HG03280 (cell line): ENCODE measurements around the gene CRIP1.

Source experiments
- ATAC-seq: cut with Tn5 transposase; IDR thresholded peaks from one replicate; pipeline ENCODE4 v1.9.1; 2021; ENCODE audit warnings: mild to moderate bottlenecking, moderate library complexity; ENCODE audit not compliant: unreplicated experiment

Gene CRIP1, protein sequence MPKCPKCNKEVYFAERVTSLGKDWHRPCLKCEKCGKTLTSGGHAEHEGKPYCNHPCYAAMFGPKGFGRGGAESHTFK

DNA sequence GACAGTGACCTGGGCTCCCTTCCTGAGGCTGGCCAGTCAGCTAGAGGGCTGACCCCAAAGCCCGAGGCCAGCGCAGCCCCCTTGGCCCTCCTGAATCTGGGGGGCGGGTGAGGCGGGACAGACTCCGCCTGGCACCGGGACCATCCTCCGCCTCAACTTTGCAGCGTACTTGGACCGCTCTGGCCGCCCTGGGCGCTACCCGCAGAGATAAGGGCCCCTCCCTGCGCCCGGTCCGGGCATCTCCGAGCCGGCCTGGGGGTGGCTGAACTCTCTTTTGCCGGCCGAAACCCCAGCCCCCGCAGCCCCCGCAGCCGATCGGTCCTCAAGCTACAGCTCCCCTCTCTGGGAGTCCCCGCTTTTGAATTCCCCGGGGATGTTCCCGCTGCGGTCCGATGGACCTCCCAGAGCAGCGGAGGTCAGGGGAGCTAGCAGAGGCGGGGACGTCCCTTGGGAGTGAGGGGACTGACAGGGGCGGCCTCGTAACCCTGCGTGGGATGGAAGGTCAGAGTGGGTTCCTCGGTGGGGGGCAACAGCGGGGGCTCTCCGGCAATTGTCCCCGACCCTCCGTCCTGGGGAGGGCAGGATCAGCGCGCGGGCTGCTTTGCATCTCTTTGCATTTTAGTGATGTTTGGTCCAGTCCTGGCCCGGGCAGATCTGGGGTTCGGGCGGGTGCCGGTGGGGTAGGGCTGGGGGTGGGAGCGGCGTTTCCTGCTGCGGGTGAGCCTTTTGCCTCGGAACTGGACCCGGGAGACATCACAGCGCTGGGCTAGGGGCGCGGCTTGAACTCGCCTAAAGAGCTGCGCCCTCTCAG is at the start of gene CRIP1:
Gene CRIP1 (plus strand): TSS at position 724 of the 811 bp plus-strand sequence. CDS start 374 bp downstream, outside the sequence.
- no peak for ATAC-seq

DNA sequence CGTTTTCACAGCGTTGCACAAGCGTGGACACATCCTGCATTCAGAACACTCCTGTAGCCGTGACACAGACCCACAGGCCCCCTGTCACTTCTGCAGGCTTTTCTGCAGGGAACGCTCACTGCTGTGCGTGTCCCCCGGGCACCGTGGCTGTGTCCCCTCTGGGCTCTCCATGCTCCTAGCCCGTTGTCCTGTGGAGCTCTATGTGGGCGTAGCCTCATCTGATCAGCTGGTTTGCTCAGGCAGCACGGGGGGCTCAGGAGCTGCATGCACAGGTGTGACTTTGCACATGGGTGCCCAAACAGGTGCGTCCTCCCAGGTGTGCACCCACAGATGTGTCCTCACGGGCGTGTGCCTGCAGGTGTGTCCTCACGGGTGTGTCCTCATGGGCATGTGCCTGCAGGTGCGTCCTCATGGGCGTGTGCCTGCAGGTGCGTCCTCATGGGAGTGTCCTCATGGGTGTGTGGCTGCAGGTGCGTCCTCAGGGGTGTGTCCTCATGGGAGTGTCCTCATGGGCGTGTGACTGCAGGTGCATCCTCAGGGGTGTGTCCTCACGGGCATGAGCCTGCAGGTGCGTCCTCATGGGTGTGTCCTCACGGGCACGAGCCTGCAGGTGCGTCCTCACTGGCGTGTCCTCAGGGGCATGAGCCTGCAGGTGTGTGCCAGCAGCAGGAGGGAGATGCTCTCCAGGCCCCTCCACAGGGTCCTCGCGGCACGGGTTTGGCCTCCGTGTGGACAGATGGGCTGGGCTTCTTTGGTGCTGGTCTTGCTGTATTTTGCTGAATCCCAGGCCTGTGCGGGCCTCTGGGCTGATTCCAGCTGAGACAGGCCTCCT is 49.6 kb upstream of the CRIP1 start:
- ATAC-seq = no peak

DNA sequence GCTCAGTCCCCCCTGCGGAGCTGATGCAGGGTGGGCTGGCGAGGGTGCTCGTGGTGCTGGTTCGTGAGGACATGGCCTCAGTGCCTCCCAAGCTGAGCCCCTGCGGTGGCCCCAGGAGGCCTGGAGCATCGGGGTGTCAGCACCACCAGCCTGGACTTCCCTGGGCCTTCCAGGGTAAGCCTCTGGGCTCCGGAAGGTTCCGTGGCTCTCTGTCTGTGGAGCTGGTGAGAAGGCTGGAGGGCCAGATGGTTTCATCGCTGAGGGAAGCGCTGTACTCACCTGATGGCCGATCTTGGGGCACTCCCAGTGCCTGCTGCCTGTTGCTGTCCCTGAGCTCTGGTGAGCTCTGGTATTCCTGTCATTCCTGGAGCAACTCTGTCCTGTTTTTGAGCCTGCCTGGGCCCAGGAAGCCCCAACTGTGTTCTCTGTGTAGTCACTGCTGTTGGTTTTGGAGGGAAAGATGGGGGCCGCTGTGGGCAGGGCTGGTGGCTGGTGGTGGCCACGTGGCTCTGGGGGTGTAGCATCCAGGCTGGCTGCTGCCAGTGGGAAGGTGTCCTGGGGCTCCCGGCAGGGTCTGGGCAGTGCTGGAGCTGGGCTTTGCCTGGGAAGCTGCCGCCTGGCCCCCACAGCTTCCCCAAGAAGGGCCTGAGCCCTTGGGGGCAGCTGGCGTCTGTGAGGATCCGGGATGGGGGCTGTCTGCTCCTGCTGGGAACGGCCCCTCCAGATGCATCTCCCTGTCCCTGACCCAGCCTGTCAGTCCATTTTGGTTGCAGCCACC is 48.8 kb upstream of the CRIP1 start:
- no peak for ATAC-seq

DNA sequence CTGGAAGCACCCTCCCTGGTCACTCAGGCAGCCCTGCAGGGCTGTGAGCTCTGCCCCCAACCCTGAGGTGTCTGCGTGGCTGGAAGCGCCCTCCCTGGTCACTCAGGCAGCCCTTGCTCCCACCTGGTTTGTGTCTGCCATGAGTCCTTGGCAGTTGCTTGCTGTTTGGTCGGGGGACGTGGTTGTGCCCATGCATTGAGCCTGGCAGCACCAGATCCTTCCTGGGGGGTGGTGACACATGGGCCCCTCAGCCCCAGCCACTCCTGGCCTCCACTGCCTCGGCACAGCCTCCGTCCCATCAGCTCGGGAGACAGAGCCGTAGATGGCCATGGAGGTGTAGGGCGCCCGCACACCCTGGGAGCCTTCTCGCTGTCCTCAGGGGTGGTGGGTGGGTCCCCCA is 47.5 kb upstream of the CRIP1 start:
- ATAC-seq = no peak

DNA sequence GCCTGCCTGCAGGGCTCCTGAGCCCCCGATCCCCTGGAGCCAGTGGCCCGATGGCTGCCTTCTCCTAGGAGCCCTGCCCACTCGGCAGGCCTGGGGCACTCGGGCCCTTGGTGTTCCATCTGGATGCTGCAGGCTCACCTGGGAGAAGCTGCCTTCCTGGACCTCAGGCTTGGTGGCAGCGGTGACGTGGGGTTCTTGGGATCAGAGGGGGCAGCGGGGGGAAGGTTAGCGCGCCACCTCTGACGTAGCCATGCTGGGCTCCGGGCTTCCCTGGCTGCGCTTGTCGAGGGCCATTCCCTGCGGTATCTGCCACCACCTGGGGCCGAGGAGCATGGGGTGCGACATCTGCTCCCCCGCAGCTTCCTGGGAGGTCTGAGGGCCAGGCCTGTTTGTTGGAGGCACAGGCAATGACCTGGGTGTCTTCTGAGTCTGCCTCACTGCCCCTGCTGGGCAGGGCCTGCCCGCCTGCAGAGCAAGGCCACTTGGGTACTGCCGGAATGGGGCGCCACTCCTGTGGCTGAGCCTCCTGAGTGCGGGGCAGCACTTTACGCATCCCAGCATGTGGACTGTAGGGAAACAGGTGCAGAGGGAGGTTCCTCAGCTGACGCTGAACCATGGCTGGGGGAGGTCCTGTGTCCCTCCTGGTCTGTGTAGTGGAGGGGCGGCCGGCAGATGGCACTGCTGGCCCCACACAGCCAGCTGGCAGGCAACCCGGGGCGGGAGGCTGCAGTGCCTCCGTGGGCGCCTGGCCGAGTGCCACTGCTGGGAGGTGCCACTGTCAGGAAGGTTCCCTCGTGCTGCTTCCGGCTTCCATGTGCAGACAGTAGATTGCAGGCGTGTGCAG is 46.8 kb upstream of the CRIP1 start:
- no peak for ATAC-seq

DNA sequence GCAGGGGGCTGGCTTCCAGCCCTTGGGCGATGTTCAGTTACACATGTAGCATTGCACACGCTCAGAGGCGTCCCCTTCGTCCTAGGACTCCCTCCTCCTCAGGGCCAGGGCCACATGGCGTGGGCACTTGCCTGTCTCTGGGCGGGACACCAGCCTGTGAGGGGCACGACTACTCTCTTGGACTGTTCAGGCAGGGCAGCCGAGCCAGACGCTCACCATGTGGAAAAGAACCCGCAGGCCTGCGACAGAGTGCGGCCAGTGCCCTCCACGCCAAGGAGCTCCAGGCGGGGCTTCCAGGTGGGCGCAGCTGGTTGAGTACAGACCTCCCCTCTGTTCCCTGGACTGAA is 46.2 kb upstream of the CRIP1 start:
- no peak for ATAC-seq

DNA sequence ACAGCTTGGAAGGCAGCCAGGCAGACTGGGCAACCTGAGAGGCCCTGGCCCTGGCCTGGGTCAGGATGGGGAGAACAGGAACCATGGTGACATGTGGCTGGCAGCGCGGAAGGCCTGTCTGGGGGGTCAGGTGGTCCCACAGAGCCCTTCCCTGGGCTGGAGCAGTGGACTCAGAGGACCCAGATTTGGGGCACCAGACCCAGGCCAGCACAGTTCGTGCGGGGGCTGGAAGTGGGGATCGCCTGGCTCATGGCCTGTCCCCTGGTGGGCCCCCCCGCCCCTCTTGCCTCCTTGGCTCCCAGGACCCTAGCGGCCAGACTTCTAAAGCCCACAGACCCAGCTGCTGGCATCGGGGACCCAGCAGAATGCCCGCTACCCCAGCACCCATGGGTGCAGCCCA is 45.7 kb upstream of the CRIP1 start:
- ATAC-seq = no peak

DNA sequence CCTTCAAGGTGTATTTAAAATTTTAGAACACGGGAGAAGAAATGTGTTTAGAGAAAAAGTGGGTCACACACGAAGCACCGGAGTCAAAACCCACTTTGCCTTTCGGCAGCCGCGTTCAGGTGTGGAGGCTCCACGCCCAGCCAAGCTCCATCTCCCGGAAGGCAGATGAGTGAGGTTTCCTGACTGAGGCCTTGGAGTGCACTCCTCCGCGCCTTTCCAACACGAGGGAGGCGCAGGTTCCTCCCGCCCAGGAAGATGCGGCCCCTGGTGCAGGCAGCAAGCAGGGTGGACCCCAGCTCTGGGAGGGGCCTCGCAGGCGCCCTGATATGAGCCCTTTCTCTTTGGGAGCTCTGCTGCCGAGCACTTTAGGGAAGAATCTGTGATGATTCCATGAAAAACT is 44.6 kb upstream of the CRIP1 start:
- no peak for ATAC-seq

DNA sequence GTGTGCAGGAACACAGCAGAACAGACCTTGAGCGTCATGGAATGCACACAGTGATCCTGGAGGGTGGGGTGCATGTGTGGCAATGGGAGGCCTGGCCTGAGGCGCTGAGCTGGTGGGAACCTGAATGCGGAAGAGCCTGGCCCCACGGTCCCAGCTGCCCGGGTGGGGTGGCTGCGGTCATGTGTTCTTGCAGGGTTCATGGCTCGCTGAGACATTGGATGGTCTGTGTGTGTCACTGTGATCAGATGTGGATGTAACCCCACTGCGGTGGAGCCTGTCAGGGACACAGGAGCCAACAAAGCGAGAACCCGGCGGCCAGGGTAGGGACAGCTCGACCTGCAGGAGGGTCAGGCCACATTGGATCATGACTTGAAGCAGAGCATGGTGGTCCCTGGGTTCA is 43.9 kb upstream of the CRIP1 start:
- ATAC-seq = no peak

DNA sequence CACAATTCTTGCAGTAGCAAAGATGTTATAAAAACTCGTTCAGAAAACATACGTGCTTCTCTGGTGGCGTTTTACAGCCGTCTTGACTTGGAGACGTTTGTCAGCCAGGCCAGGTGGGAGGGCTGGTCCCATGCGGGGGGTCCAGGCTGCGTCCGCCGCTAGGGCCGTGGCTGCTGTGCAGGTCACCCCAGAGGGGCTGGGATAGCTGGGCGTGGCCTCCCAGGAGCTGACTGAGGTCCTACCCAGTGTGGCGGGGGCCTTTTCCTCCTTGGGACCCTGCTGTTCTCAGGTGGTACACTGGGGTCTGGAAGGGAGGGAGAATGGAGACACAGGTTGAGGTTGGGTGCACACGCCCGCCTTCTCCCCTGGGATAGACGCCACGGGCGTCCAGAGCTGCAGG is 41.8 kb upstream of the CRIP1 start:
- no peak for ATAC-seq

DNA sequence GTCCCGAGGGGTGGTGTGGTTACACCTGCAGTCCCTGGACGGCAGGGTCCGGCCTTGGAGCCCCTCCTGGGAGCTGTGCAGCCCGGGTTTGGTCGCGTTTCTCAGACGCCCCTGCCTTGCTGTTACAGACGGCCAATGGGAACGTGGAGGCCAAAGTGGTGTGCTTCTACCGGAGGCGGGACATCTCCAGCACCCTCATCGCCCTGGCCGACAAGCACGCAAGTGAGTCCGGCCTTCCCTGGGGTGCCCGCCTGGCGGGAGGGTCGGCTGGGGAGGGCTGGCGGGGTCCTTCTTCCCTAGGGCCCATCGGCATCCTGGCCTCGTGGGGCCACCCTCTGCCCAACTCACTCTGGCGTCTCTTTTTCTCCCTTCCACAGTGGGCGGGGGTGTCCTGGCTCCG is 41.4 kb upstream of the CRIP1 start:
- no peak for ATAC-seq

DNA sequence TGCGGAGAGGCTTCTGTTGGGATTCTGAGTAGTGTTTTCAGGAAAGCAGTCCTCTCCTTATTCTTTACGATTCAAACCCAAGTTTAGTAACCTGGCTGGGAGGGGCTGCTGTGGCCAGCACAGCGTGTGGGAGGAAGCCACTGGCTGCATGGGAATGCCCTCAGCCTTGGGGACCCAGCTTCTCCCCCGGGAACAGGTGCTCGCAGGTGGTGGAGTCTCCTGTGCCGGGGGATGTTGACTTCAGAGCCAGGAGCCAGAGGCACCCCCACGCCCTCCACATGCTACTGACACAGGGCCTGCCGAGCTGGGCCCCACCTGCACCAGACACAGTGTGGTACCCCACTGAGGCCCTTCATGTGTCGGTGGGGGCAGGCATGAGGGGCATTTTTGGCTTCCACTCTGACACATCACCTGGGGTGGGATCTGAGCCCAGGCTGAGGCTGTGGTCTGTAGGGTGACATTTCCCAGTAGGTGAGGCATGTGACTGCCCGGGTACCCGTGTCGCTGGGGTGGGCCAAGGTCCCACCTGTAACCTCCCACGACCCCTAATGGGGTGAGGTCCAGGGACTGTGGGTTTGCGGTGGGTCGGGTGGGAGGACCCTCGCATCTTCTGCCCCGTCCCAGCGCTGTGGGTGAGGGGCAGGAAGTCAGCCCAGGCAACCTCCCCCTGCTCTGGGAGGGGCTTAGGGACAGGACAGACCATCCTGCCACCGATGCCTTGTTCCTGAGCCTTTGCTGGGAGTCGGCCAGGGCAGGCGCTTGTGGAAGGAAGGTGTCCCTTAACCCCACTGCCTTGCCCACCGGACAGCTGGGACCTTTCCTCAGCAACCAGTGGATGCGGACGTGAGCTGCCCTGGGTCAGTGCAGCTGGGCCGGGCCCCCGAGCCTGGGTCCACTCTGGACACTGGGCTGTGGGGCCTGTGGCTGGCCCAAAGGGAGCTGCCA is 40.5 kb upstream of the CRIP1 start:
- ATAC-seq = no peak

DNA sequence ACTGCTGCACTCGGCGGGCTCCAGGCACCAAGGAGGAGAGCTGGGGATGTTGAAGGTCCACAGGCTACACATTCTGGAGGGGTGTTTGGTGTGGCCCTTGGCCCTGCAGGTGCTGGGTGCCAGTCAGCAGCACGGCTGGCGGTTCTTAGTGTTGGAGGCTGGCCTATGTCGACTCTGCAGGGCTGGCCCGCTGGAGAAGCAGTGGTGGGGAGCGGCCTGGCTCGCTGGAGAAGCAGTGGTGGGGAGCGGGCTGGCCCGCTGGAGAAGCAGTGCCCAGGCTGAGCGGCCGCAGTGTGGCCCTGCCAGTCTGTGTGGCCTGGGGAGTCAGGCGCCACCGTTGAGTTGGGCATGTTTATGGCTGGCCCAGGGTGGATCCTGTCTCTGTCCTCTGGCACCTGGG is 39.7 kb upstream of the CRIP1 start:
- no peak for ATAC-seq

DNA sequence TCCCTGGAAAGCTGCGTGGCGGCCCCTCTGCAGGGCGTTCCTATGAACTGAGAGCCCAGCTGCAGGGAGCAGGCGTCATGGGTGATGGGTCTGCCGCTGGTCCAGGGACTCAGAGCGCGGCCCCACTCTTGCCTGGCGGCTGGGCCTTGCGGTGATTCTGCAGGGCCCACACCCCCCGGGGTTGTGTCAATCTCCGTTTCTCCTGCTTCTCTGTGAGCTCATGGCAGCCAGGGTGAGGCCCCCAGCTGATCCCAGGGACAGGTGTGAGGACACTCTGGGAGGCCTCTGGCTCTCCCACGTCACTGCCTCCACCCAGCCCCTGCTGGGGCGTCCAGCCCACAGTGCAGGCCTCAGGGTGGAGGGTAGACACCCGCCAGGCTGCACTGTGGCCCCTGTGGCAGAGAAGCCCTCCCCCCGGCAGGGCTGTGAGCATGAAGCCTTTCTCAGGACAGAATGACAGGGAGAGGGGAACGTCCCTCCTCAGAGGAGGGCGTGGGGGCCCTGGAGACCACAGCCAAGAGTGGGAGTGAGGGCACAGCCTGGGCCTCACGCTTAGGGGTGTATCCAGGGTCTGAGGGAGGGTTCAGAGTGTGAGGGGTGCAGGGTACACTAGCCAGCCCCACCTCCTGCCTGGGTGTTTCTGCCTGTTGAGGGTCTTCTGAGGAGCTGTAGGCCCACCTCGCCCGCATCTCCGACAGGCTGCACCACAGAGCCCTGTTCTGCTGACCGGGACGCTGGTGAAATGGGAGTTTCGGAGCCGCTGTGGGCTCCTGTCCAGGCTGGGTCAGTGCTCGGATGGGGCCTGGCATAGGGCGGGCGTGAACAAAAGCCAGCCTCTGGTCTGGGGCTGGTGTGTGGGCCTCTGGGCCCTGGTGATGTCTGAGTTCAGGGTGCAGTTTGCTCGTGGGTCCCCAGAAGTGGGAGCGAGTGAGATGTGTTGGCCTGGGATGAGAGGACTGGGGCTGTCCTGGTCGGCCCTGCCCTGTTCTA is 38.7 kb upstream of the CRIP1 start:
- no peak for ATAC-seq

DNA sequence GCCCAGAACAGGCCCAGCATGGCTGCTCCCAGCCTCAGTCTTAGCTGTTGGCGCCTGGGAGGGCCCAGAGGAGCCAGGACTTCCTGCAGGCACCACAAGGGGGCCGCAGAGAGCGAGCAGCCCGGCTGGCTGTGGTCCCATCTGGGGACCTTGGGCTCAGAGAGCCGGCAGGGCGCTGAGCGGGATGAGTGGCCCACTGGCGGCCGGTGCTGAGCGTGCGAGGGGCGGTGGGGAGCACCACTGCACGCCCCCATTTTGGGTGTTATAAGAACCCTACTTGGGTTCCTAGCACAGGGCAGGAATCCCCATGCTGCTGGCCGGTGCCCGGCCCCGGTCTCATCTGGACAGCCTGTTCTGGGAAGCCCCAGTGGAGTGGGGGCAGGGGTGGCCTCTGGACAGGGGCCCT is 38.0 kb upstream of the CRIP1 start:
- ATAC-seq = no peak

DNA sequence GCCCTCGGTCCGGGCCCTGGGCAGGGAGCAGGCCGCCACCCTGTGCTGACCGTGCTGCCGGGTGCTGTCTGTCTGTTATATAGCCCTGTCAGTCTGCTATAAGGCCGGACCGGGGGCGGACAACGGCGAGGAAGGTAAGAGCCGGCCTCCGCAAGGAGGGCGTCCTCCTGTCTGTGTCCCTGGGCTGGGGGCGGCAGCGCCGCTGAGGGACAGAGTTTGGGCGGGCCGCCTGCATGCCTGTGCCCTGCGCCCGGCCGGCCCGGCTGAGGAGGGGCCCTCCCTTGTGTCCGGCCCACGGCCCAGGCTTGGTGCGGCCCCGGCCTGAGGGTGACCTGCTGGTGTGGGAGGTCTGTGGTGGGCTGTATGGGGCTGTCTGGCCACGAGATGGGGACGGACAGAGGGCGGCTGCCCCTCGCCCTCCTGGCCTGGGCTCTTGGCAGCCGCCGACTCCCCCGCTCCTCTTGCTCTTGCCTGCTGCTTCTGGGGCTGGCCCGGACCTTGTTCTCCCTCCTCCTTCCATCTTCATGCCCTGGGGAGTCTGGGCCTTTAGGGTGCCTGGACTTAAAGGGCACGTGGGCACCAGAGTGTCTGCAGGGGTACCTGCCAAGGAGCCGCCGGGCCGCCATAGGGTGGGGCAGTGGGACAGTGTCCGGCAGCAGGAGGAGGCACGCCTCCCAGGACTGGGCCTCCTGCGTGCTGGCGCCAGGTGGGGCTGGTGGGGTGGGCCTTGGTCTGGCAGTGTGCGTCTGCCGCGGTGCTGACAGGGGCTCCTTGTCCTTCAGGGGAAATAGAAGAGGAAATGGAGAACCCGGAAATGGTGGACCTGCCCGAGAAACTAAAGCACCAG is 37.2 kb upstream of the CRIP1 start:
- no peak for ATAC-seq

DNA sequence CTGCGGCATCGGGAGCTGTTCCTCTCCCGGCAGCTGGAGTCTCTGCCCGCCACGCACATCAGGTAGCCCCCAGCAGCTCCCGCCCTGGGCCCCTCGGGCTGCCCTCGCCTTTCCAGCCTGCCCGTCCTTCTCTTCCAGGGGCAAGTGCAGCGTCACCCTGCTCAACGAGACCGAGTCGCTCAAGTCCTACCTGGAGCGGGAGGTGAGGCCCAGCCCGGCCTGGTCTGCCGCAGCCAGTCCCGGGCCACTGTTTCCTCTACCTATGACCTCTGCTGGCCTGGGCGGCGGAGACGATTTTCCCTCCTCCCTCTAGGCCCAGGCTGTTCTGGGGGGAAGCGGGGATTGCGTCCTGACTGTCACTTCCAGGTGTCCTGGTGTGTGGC is 36.6 kb upstream of the CRIP1 start:
- no peak for ATAC-seq
